HG02973 (cell line): ENCODE results near the gene ART5.

ENCODE experiments used
- ATAC-seq: cut with Tn5 transposase; IDR thresholded peaks from one replicate; pipeline ENCODE4 v1.9.1; 2021; ENCODE audit warnings: moderate library complexity; ENCODE audit not compliant: unreplicated experiment

Gene ART5

DNA sequence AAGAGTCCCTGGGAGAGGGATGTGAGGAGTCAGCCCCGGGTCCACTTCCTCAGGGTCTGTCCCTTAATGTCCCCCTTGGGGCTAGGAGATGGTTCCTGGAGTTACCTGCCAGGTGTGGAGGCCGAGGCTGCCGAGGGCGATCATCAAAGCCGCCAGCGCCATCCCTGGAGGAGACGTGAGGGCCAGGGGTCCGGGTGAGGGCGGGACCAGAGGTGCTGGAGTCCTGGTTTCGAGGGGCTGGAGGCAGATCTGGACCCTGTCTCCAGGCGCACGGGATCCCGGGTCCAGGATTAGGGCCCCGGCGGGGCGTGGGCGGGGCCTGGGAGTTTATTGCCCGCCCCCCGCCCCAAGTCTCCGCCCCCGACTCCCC is at the start of gene ART5:
Gene ART5 (minus strand): TSS at position 292 of the 370 bp plus-strand sequence. CDS start 130 bp downstream, at position 162.
- ATAC-seq = no peak

- ATAC-seq = no peak
These were observed 45.0 kb upstream of the ART5 start for GRCh38 chr11:3686751-3687150.

DNA sequence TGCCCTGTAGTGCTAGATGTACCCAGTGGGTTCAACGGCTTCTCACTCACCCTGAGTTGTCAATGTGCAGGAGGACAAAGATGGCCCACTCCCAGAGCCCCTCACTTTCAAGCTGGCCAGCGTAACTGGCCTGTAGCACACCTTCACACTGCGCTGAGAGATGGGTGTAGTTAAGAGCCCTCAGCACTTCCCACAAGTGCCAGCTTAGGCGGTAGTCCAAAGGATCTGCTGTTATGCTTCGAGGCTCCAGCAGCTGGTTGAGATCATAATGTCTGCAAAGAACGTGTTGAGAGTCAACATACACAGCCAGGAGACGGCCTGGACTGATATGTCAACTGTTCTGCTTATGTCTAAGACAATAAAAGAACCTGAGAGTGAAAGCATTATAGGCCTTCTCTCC is 44.1 kb upstream of the ART5 start:
- ATAC-seq = no peak

DNA sequence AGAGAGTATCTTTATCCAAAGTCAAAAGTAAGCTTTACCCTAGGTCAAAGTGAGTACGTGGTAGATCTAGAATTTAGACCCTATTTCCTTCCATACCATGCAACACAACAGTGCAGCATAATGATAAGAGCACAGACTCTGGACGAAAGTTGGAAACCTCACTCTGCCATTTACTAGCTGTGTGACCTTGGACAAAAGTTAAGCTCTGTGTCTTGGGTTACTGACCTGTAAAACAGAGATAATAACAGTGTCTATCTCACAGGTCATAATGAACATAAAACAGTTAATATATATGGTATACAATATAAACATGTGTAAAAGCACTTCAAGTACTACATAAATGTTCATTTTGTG is 43.0 kb upstream of the ART5 start:
- no peak for ATAC-seq

DNA sequence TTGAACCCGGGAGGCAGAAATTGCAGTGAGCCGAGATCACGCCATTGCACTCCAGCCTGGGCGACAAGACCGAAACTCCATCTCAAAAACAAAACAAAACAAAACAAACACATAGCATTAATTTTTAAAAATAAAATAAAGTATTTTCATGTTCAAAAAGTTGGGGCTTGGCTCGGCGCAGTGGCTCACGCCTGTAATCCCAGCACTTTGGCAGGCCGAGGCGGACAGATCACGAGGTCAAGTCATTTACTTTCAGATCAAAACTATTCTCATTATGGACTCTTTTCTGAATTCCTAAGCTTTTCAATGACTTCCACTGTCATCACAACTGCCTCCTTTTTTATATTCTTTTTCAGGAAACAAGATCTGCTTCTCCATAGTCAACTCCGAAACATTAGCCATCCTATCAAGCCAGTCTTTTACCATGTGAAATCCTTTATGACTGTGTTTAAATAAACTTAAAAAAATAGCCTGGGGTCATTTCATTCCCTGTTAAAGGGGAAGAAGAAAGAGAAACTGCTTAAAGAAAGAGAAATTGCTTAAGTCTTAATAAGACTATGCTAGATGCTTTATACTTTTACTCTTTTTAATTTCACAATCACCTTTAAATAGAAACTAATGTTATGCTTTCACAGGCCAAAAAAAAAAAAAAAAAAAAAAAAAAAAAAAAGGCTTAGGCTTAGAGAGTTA is 42.5 kb upstream of the ART5 start:
- ATAC-seq = no peak

GRCh38 chr11:3683039-3683438 is 41.2 kb upstream of the ART5 start:
- ATAC-seq = no peak

DNA sequence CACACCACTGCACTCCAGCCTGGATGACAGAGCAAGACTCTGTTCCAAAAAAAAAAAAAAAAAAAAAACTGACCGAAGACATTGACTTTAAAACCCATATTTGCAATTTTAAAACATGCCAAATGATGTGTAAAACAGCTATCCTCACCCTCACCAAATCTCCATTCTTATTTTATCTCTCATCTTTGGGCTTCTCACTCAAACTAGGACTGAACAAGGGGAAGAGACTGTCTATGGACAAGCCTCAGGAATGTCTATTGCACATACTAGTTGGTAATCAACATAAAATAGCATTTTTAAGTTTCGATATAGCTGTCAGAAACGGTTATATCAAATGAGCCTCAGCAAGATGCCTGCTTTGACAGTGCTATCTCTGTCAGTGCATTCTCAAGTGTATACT is 37.3 kb upstream of the ART5 start:
- no peak for ATAC-seq

DNA sequence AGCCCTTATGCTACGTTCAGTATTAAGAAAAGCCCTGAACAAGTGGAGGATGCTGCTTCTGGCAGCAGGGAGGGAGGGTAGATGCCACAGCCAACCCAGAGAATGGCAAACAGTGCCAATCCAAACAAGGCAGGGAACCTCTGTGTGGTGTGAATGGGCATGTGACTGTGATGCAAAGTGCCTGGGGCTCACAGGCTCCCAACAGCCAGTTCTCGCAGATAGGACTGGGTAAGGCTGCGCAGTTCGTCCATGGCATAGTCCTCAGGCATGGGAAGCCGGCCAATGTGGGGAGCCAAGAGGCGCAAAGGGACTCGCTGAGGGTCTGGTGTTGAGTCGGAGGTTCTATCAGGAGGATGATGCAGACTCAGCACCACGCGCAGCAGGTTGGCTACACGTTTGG is 34.2 kb upstream of the ART5 start:
- no peak for ATAC-seq

DNA sequence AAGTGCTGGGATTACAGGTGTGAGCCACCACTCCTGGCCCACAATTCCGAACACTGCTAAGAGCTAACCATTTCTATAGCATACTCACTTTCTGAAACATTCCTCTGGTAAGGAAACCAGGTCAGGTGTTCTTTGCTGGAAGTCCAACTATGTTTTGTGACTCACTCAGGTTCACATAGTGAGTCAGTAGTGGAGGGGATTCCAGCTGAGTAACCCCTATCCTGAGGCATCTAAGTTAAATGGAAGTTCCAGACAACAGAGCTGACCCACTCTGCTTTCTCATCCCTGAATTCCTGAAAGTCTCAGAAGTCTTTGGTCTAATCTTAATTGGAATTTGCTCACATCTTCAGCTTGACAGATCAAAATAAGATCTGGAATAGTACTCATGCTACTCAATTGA is 32.4 kb upstream of the ART5 start:
- ATAC-seq = no peak

DNA sequence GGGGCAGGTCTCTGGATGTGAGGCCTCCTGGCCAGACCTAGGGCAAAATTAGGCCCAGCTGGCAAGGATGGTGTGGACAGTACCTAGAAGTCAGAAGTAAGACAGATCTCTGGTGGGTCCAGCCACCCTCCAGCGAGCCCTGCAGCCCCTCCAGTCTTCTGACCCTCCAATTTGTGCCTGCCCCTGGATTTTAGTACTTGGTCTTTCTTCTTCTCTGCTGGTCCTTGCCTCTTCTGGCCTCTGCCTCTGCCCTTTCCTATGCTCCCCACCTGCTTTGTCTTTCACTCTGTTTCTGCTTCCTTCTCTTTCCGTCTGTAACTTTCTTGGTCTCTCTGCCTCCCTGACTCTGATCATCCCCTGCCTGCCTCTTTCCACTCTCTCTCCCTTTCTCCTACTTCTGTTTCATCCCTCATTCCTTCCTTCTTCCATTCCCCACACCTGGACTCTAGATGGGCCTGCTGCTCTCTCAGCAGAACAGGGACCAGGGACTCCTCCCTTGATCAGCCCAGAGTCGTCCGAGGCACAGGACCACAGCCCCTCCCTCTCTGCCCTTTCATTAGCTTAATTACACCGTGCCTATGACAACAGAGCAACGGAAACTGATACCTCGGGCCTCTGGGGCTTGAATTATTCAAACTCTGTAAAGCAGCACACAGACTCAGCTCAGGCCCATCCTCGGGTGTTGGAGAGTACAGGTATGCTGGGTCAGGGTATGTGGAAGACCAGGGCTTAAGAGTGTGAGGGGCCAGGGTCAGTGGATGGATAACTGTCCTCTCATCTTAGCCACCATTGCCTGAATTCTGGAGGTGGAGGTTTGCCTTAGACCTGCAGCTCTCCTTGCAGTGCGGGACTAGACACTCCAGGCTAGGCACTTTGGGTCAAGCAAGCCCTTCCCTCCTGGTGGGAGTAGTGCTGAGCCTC is 29.8 kb upstream of the ART5 start, which contains the start of gene CHRNA10:
Gene CHRNA10 (minus strand): TSS at position 51 of the 921 bp plus-strand sequence. CDS start 72 bp downstream, outside the sequence.
- ATAC-seq = no peak

DNA sequence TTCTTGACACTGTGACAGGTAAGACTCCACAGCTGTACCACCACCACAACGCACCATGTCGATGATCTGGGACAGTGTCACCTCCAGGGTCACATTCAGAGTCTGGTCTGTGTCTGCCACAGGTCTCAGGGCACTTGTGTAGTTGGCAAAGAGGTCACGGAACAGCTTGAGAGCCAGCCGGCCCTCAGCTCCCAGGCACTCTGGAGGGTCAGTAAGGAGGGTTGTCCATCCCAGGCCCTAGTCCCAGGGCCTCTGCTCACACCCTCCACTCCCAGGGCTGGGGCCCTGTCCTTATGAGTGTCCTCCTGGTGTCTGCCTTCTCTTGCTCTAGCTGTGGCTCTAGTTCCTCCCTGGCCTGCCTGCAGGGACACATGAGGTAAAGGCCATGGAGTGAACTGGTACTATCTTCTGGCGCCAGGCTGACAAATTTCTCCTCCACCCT is 28.0 kb upstream of the ART5 start:
- no peak for ATAC-seq

DNA sequence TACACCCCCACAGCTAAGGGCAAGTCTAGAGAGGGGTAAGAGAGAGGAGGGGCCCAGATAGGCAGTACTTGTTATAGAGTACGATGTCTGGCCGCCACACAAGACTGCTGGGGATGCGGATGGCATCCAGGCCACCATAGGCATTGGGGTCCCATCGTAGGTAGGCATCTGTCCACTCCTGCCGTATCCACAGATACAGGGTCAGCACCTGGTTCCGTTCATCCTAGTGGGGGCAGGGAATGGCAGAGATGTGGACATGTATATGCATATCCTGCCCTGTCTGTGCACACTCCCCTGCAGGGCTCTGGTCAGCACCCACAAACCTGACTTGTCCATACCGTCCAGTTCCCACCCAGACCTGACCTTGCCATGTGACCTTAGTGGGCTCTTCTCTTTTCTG is 27.3 kb upstream of the ART5 start:
- no peak for ATAC-seq

DNA sequence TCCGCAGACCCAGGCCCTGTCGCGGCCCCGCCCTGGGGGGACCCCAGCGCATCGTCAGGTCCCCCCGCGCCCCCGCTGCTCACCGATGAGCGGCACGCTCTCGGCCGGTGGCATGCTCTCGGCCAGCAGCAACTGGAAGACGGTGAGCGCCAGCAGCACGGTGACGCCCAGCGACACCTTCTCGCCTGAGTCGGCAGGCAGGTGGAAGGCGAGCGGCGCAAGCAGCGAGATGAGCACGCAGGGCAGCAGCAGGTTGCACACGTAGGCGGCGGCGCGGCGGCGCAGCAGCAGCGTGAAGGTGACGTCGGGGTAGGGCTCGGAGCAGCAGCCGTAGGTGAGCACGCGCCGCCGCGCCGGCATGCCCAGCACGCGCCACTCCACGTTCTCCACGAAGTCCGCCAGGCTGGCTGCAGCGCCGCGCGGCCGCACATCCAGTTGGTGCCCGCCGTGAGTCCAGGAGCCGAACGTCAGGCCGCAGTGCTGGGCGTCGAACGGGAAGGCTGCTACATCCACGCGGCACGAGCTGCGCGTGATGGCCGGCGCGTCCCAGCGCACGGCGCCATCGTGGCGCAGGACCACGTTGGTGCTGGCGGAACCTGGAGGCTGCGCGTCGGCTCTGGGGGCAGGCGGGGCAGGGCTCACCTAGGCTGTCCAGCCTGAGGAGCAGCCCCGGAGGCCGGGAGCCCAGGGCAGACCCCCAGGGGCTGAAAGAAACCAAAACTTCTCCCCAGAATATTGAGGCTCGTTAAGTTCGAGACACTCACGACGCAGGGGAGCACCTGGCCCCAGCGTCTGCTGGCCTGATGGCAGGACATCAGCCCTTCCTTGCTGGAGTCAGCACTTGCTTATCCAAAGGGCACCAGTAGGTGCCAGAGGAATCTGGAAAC is 25.6 kb upstream of the ART5 start:
- no peak for ATAC-seq

DNA sequence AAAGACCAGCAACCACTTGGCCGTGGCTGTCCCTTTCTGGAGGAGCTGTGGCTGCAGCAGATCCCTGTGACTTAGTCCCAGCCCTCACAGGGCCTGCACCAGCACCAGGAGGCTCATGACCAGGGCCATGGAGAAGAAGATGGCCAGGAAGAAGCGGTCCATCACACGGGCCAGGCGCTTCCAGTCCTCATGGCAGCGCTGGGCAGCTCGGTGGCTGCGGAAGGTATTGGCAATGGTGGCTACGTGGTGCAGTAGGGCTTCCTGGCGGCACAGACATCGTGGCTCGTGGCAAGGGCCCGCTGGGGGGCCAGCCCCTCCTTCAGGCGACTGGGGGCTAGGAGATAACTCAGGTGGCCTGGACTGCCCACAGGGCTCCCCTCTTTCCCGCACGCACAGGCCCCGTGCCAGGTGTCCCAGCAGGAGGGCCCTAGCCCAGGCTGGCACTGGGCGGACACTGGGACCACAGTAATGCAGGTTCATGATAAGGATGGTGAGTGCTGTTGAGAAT is 24.3 kb upstream of the ART5 start:
- ATAC-seq = no peak

DNA sequence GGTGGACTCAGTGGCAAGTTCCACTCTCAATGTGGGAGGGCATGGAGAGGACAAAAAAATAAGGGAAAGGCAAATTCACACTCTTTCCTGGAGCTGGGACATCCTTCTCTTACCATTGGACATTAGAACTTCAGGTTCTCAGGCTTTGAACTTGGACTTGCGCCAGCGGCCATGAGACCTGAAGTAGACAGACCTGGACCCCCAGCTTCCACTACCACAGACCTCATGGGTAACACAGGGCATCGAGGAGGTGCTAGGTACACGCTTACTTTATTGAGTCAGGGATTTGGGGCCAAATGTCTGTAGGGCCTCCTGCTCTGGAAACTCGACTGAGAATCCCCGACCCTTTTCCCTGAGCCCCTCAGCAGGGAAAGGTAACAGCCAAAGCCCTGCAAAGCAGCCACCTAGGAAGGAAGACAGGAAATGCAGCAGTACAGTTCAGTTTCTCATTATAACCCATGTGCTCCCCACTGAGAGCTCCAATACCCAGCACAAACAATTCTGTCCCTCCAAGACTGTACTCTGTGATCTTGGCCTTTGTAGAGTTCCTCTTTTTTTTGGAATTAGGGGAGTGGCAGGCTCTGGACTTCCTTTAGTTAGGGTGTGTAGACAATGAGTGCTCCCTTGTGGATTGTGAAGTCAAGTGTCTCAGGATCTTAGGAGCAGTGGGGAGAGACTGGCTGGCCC is 23.7 kb upstream of the ART5 start:
- no peak for ATAC-seq

GRCh38 chr11:3664032-3664630 is 22.3 kb upstream of the ART5 start:
- ATAC-seq = no peak

DNA sequence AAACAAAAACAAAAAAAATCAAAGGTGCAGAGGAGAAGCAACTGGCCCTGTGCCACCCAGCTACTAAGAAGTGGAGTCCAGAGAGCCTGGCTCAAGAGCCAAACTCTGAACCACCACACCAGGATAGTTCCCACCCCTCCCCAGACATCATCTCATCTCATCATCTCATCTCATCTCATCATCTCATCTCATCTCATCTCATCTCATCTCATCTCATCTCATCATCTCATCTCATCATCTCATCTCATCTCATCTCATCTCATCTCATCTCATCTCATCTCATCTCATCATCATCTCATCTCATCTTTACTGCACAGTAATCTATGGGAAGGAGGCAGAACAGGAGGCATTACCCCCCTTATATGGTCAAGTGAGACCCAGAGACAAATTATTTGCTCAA is 21.1 kb upstream of the ART5 start:
- ATAC-seq = no peak

- ATAC-seq = no peak
These were observed 19.2 kb upstream of the ART5 start for GRCh38 chr11:3660960-3661359.

- ATAC-seq = no peak
These were observed 18.1 kb upstream of the ART5 start for GRCh38 chr11:3659595-3660515.
